ENCODE results near the gene LRPAP1.
"Not testable (repeated sequence)": the region's sequence is repeated elsewhere in the genome, so short reads cannot be mapped to it uniquely, and the experiment has no call there.

LRPAP1 gene

DNA sequence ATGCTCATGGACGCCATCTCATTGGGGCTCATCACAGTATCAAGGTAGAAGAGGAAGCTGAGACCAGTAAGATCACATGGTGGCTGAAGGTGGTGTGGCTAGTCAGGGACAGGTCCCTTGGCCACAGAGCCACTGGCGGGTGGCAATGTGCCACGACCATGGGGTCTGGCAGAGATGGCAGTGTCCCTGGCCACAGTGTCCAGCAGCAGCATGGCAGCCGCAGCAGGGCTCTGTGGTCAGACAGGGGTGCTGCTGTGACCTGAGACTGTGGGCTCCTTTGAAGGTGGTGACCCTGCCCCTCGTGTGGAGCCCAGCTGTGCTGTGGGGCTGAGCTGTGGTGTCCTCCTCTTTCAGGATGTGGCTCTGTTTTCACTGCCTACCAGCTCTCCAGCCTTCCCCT is 71.3 kb downstream of the LRPAP1 start:
- DNase-seq (ENCODE audit: low read depth in 2 of 2): no peak

DNA sequence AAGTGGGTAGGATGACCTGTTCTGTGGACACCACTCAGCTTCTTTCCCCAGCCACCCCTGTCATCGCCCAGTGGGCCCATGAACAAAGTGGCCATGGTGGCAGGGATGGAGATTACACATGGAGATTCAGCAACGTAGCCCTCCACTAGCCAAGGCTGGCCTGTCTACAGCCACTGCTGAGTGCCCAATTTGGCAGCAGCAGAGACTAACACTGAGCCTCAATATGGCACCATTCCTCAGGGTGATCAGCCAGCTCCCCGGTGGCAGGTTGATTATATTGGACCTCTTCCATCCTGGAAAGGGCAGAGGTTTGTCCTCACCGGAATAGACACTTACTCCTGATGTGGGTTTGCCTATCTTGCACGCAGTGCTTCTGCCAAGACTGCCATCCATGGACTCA is 73.1 kb downstream of the LRPAP1 start:
- DNase-seq (ENCODE audit: low read depth in 2 of 2): not testable (repeated sequence)

DNA sequence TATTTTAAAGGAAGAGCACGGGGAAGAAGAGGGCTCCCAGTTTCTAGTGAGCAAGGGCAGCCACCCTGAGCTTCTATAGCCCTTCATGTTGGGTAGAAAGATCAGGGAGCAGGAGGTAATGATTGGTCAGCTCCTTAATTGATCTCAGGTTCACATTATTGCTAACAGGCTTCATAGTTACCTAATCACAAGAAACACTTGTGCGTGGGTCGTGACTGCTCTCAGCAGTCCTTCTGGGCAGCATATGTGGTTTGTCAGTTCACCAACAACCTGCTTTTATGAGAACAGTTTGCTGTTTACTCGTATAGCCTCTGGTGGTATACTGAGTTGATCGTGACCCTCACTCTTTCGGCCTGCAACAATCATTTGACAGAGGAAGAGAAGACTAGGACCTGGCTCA is 73.9 kb downstream of the LRPAP1 start:
- no peak for DNase-seq (ENCODE audit: low read depth in 2 of 2)

GRCh38 chr4:3455596-3455995 is 76.6 kb downstream of the LRPAP1 start:
- not testable (repeated sequence) for DNase-seq (ENCODE audit: low read depth in 2 of 2)

All from stimulated activated CD8-positive, alpha-beta memory T cell treated with anti-CD3 and anti-CD28 coated beads, Interleukin-7, amount 100 ng/mL, for 4 hours (primary cell).